Activated CD4-positive, alpha-beta T cell treated with anti-CD3 and anti-CD28 coated beads, Interleukin-2, amount 10 ng/mL, durations not matched to agents 24 days and 14 days (primary cell): ENCODE measurements around the gene SCOC. TPM values are rescaled to one million over a fixed set of nuclear protein-coding genes. Genes with fewer than 3 reads are reported as not detected.

Experiments used
- DNase-seq: peaks from one replicate; pipeline ENCODE4 v3.0.0; 2022
- H3K27ac Mint-ChIP-seq: one replicate; pipeline ENCODE4 v1.8.0; 2022; ENCODE audit warnings: mild to moderate bottlenecking, mixed read lengths
- H3K27me3 Mint-ChIP-seq: one replicate; pipeline ENCODE4 v1.8.0; 2022; ENCODE audit warnings: mixed read lengths
- H3K36me3 Mint-ChIP-seq: one replicate; pipeline ENCODE4 v1.8.0; 2022; ENCODE audit warnings: low read depth, mild to moderate bottlenecking, mixed read lengths
- H3K4me1 Mint-ChIP-seq: one replicate; pipeline ENCODE4 v1.8.0; 2021; ENCODE audit warnings: mixed read lengths
- H3K4me3 Mint-ChIP-seq: one replicate; pipeline ENCODE4 v1.8.0; 2022; ENCODE audit warnings: mild to moderate bottlenecking, moderate library complexity, mixed read lengths
- H3K9me3 Mint-ChIP-seq: one replicate; pipeline ENCODE4 v1.8.0; 2021; ENCODE audit warnings: mixed read lengths
- intact Hi-C: fragments of 100-400 bp; cut with micrococcal nuclease; formaldehyde crosslinking; loops from one replicate; pipeline ENCODE4 v1.15.1; 2023
- total RNA-seq: library from RNA; stranded (reverse); gene quantifications from 2 replicates; pipeline ENCODE4 v1.2.3, GENCODE V29; 2022

Gene SCOC
- total RNA-seq, 1 donor from 2014 or later: 33.8 TPM

DNA sequence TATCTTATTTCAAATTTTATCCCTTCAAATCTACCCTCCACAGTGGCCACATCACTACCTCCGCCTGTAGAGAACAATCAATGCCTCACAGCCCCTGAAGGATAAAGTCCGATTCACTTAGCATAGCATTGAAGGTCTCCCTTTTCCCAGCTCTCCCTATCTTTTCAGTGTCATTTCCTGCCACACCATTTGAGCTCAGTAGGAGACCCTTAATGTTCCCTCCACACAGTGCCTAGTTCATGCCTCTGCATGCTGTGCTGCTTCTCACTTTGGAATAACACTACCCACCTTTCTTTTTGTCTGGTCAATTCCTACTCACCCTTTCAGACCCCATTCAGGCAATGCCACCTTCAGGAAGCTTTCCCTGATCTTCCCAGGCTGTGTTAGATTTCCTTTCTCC is 23.6 kb upstream of the SCOC start:
- H3K27ac Mint-ChIP-seq: no peak overlapping the region
- H3K27me3 Mint-ChIP-seq: peaks cover 11% of the 10 kb centered on the region
- intact Hi-C loops: no loop called here
- H3K36me3 Mint-ChIP-seq: no peaks in the 10 kb centered on the region
- DNase-seq: no peak
- H3K9me3 Mint-ChIP-seq: no peaks in the 10 kb centered on the region
- no peak overlapping the region for H3K4me3 Mint-ChIP-seq
- peaks cover 4% of the 10 kb centered on the region for H3K4me1 Mint-ChIP-seq

DNA sequence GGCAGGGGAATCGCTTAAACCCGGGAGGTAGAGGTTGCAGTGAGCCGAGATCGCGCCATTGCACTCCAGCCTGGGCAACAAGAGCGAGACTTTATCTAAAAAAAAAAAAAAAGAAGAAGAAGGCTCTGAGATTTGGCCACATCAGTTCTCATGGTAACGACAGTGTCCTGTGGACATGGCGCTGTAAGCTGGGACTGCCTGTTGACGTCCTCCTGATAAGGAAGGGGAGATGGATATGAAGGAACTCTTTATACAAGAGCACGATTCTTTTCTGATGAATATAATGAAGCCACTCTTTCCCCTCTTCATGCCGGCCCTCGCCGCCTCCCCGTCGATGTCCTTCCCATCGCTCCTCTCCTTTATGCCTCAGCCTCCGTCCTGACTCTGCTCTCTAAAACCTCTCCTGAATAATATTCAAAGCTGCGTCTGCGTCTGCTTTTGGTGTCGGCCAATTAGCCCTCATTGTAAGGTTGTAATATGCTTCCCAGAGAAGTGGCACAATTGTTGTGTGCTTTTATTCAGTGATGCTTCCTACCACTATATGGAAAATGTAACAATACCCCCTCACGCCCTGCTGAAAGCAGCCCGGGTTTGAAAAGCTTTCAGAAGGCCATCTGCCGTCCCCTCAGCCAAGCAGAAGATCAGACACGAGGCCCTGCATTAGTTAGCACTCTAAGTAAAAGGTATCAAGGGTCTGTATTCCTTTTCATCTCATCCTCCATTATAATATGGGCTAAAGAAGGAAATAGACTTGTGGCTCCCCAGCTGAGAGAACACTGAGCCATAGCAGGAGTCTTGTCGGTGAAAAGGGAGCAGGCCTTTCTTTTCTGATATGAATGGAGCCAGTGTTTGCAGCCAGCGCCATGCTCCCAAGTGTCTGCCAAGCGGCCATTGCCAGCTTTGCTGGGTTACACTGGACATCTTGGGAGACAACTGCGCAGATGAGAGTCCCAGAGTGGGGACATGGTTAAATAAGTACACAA is 22.1 kb upstream of the SCOC start:
- peaks cover 14% of the 10 kb centered on the region for H3K27me3 Mint-ChIP-seq
- no peaks in the 10 kb centered on the region for H3K36me3 Mint-ChIP-seq
- H3K4me1 Mint-ChIP-seq: peaks cover 4% of the 10 kb centered on the region
- no peaks in the 10 kb centered on the region for H3K9me3 Mint-ChIP-seq
- no peak for DNase-seq
- H3K4me3 Mint-ChIP-seq: no peak overlapping the region
- no peak overlapping the region for H3K27ac Mint-ChIP-seq
- intact Hi-C loops: no loop called here

DNA sequence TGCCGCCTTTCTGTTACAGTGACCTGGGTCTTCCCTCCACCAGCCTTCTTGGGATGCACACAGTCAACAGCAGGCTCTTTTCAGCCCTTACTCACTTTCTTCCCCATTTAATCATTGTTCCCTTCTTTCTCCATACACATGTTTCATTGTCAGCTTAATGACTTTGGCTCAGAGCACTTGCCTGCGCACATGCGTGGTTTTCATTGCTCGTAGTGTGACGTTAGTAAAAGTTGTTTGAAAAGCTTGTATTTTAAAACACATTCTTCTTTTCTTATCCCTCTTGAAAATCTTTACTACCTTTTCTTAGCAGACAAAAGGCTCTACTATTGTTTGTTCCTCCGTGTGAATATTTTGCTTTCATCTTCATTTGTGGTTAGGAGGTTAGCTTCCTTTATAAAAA is 19.7 kb upstream of the SCOC start:
- peaks cover 4% of the 10 kb centered on the region for H3K4me1 Mint-ChIP-seq
- no peaks in the 10 kb centered on the region for H3K9me3 Mint-ChIP-seq
- intact Hi-C loops: no loop called here
- no peaks in the 10 kb centered on the region for H3K36me3 Mint-ChIP-seq
- peaks cover 25% of the 10 kb centered on the region for H3K27me3 Mint-ChIP-seq
- no peak overlapping the region for H3K4me3 Mint-ChIP-seq
- H3K27ac Mint-ChIP-seq: no peak overlapping the region
- no peak for DNase-seq

GRCh38 chr4:140355288-140355687 is 18.2 kb upstream of the SCOC start:
- intact Hi-C loops: no loop called here
- Mint-ChIP-seq H3K4me1 (peaks cover 4% of the 10 kb centered on the region), H3K27me3 (peaks cover 20% of the 10 kb centered on the region), H3K9me3 (no peaks in the 10 kb centered on the region), H3K36me3 (no peaks in the 10 kb centered on the region), H3K4me3 (no peak overlapping the region), H3K27ac (no peak overlapping the region)
- no peak for DNase-seq

DNA sequence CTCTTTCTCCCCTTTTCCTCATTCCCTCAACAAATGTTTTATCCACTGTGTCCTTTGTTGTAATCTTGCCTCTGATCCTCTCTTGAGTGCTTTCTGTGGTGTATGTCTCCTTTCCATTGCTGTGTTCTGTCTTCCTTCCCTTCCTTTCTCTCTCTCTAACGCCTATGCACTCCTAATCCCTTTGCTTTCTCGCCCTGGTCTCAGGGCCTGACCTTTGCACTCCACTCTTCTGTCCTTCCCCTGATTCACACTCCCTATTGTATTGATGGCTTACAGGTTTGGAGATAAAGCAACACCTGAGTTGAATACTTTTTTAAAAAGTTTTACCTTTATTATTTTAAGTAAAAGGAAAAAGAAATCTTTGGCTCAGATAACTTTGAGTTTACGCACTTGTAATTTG is 15.6 kb upstream of the SCOC start:
- DNase-seq: no peak
- Mint-ChIP-seq H3K4me3 (no peak overlapping the region), H3K36me3 (no peaks in the 10 kb centered on the region), H3K9me3 (no peaks in the 10 kb centered on the region), H3K27me3 (peaks cover 18% of the 10 kb centered on the region), H3K4me1 (peaks cover 4% of the 10 kb centered on the region), H3K27ac (no peak overlapping the region)
- intact Hi-C loops: loop anchor here (2.0 kb wide), 1 partner anchor 493 kb away; no protein-coding TSS in a partner anchor

- Mint-ChIP-seq H3K4me3 (no peak overlapping the region), H3K36me3 (no peaks in the 10 kb centered on the region), H3K27me3 (peaks cover 18% of the 10 kb centered on the region), H3K9me3 (no peaks in the 10 kb centered on the region), H3K4me1 (peaks cover 4% of the 10 kb centered on the region), H3K27ac (no peak overlapping the region)
- intact Hi-C loops: loop anchor here (2.0 kb wide), 1 partner anchor 493 kb away; no protein-coding TSS in a partner anchor
- DNase-seq: no peak
Observed at GRCh38 chr4:140358281-140358680, 15.2 kb upstream of the SCOC start.

DNA sequence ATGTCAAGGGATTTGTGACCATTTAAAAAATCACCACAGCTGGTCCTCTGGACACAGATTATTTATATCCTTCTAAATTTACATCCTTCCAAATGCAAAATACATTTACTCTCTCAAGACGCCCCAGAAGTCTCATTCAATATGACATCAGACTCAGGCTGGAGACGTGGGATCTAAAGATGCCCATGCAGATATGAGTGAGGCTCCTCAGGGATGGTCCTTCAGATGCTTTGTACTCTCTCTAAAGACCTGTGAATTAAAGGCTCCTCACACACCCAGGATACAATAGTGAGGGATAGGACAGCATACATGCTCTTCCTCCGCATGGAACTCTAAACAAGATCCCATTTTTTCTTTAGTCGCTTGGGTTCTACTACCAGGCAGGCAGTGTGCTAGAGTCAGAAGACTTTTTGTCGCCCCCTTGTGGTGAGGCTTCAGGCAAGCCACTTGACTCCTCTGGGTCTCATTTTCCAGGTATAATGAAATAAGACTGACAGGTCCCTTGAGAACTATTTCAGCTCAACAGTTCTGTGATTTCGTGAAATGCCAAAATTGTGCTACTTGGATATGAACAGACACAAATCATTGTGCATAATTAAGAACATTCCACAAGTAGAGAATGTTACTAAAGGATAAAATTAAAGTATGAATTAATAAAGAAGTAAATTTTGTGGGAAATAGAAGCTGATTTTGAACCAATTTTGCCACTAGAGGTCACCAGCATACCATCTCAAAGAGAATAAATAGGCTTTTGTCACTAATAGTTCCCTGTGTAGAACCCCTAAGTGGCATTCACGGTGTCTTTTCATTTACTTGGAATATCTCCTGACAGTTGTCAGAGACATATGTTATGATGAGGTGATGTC is 13.7 kb upstream of the SCOC start:
- Mint-ChIP-seq H3K4me3 (no peak overlapping the region), H3K36me3 (no peaks in the 10 kb centered on the region), H3K4me1 (no peaks in the 10 kb centered on the region), H3K9me3 (no peaks in the 10 kb centered on the region), H3K27me3 (peaks cover 20% of the 10 kb centered on the region), H3K27ac (no peak overlapping the region)
- intact Hi-C loops: loop anchor here (1.0 to 10.0 kb wide), 5 partner anchors 251 to 625 kb away; no protein-coding TSS in a partner anchor
- peak; percentile 93 for DNase-seq

DNA sequence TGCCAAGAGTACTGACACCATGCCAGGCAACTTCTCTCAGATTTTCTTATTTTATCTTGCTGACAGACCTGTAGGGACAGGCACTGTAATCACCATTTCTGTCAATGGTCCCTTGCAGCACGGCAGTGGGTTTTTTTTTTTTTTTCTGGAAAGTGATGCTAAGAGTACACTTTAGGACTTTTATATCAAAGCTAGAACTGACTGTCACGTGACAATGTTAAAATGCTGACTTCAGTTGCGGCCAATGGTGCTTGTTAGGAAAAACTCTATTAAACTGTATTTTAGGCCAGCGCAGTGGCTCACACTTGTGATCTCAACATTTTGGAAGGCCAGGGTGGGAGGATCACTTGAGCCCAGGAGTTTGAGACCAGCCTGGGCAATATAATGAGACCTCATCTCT is 12.3 kb upstream of the SCOC start:
- no peaks in the 10 kb centered on the region for H3K4me1 Mint-ChIP-seq
- DNase-seq: no peak
- intact Hi-C loops: loop anchor here (10.0 kb wide), 1 partner anchor 626 kb away; no protein-coding TSS in a partner anchor
- H3K9me3 Mint-ChIP-seq: no peaks in the 10 kb centered on the region
- H3K27ac Mint-ChIP-seq: no peak overlapping the region
- no peak overlapping the region for H3K4me3 Mint-ChIP-seq
- peaks cover 19% of the 10 kb centered on the region for H3K27me3 Mint-ChIP-seq
- H3K36me3 Mint-ChIP-seq: no peaks in the 10 kb centered on the region

DNA sequence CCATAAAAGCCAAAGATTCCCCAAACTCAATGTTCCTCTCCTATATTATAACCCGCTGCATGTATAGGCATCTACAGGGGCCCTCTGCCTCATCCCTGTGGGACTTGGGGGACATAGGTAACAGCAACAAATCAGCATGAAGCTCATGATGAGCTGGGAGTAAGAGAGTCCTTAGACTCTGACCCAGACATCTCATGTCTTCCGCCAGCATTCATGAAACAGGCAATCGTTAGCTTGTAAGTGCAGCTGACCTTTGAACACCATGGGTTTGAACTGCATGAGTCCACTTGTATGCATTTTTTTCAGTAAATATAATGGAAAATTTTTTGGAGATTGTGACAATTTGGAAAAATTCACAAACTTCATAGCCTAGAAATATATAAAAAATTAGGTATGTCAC is 10.4 kb upstream of the SCOC start:
- H3K36me3 Mint-ChIP-seq: no peaks in the 10 kb centered on the region
- H3K9me3 Mint-ChIP-seq: no peaks in the 10 kb centered on the region
- peaks cover 10% of the 10 kb centered on the region for H3K27me3 Mint-ChIP-seq
- no peaks in the 10 kb centered on the region for H3K4me1 Mint-ChIP-seq
- H3K4me3 Mint-ChIP-seq: no peak overlapping the region
- no peak for DNase-seq
- intact Hi-C loops: loop anchor here (10.0 kb wide), 1 partner anchor 628 kb away; no protein-coding TSS in a partner anchor
- H3K27ac Mint-ChIP-seq: no peak overlapping the region

GRCh38 chr4:140363558-140363957 is 9.9 kb upstream of the SCOC start:
- intact Hi-C loops: loop anchor here (10.0 kb wide), 1 partner anchor 629 kb away; no protein-coding TSS in a partner anchor
- no peak for DNase-seq
- Mint-ChIP-seq H3K27ac (no peak overlapping the region), H3K4me3 (no peak overlapping the region), H3K27me3 (peaks cover 10% of the 10 kb centered on the region), H3K4me1 (no peaks in the 10 kb centered on the region), H3K9me3 (no peaks in the 10 kb centered on the region), H3K36me3 (no peaks in the 10 kb centered on the region)

DNA sequence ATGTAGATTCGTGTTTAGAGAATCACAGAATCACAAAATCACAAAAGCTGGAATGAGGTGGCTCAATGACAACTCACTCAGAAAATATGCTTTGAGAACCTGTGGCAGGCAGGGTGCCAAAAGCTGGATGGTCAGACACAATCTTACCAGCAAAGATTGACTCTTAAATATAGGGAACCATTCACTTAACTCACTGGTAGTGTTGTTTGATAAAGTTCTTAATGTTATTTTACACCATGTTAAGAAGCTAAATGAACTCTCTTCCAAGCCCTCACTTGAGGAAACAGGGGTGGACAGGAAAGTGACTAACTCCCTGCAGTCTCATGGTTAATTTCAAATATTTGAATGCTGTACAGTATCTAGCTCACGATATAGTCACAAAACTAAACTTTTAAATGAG is 5.7 kb upstream of the SCOC start:
- intact Hi-C loops: loop anchor here (10.0 kb wide), 1 partner anchor 633 kb away; no protein-coding TSS in a partner anchor
- H3K4me3 Mint-ChIP-seq: no peak overlapping the region
- no peaks in the 10 kb centered on the region for H3K9me3 Mint-ChIP-seq
- peaks cover 5% of the 10 kb centered on the region for H3K27me3 Mint-ChIP-seq
- no peak for DNase-seq
- peaks cover 7% of the 10 kb centered on the region for H3K4me1 Mint-ChIP-seq
- H3K36me3 Mint-ChIP-seq: no peaks in the 10 kb centered on the region
- no peak overlapping the region for H3K27ac Mint-ChIP-seq

GRCh38 chr4:140368686-140369085 is 4.8 kb upstream of the SCOC start:
- no peaks in the 10 kb centered on the region for H3K36me3 Mint-ChIP-seq
- no peak overlapping the region for H3K4me3 Mint-ChIP-seq
- H3K27me3 Mint-ChIP-seq: peaks cover 5% of the 10 kb centered on the region
- H3K9me3 Mint-ChIP-seq: no peaks in the 10 kb centered on the region
- peaks cover 7% of the 10 kb centered on the region for H3K4me1 Mint-ChIP-seq
- intact Hi-C loops: loop anchor here (10.0 kb wide), 1 partner anchor 634 kb away; no protein-coding TSS in a partner anchor
- no peak for DNase-seq
- no peak overlapping the region for H3K27ac Mint-ChIP-seq

DNA sequence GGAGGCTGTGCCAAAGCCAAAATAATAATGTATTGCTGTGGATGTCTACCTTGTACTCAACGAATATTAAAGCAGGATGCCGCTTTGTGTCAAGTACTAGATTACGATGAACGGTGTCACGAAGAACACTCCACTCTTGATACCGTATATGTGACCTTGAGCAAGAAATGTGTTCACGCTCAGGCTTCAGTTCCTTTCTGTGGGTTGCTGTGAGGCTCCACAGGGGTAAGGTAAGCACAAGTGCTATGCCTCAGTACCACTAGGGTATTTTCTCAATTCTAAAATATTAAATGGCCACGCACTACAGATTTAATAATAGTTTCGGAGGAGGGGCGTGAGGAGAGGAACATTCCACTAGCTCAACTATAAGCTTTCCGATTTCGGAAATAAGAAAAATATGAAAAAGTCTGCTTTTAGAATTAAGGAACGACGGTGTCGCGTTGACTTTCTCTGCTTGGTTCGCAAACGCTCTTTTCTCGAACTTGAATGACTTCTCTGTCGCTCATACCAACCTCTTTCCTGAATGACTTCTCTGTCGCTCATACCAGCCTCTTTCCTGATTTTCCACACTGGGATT is 607 bp upstream of the SCOC start:
- Mint-ChIP-seq H3K9me3 (no peaks in the 10 kb centered on the region), H3K36me3 (no peaks in the 10 kb centered on the region), H3K4me1 (peaks cover 24% of the 10 kb centered on the region), H3K4me3 (no peak overlapping the region), H3K27me3 (peaks cover 1% of the 10 kb centered on the region), H3K27ac (no peak overlapping the region)
- intact Hi-C loops: loop anchor here (1.0 to 10.0 kb wide), 5 partner anchors 151 to 918 kb away; partner anchors contain the start of genes ELMOD2 and RAB33B
- DNase-seq: peak; percentile 81
